Activated T-helper 1 cell treated with anti-CD3 and anti-CD28 coated beads, Interleukin-12 subunit alpha, Interleukin-12 subunit beta, Interleukin-2, Interleukin-4 antibody, amounts not matched to agents 30 ng/mL and 10 ng/mL and 1 ng/mL, durations not matched to agents 14 hours and 24 hours and 36 hours (primary cell): ENCODE results near the gene RAB7B. TPM values are rescaled to one million over a fixed set of nuclear protein-coding genes. Genes with fewer than 3 reads are reported as not detected.
A peak's percentile ranks its signal among the peaks of the same experiment; 100 is the strongest.

Experiments
- DNase-seq: peaks from one replicate; pipeline ENCODE4 v3.0.0; 2021; ENCODE audit warnings: low spot score
- H3K27ac Mint-ChIP-seq: one replicate; pipeline ENCODE4 v1.8.0; 2021; ENCODE audit warnings: mild to moderate bottlenecking, mixed read lengths
- H3K27me3 Mint-ChIP-seq: one replicate; pipeline ENCODE4 v1.8.0; 2022; ENCODE audit warnings: mild to moderate bottlenecking, moderate library complexity, mixed read lengths; ENCODE audit not compliant: insufficient read depth
- H3K36me3 Mint-ChIP-seq: one replicate; pipeline ENCODE4 v1.8.0; 2021; ENCODE audit warnings: low read depth, mixed read lengths
- H3K4me1 Mint-ChIP-seq: one replicate; pipeline ENCODE4 v1.8.0; 2021; ENCODE audit warnings: low read depth, mixed read lengths
- H3K4me3 Mint-ChIP-seq: one replicate; pipeline ENCODE4 v1.8.0; 2021; ENCODE audit warnings: mild to moderate bottlenecking, moderate library complexity, mixed read lengths
- H3K9me3 Mint-ChIP-seq: one replicate; pipeline ENCODE4 v1.8.0; 2021; ENCODE audit warnings: mixed read lengths
- intact Hi-C: fragments of 100-400 bp; cut with micrococcal nuclease; formaldehyde crosslinking; loops from one replicate; pipeline ENCODE4 v1.15.1; 2024
- total RNA-seq: library from RNA; stranded (reverse); gene quantifications from 2 replicates; pipeline ENCODE4 v1.2.3, GENCODE V29; 2022

RAB7B gene
- total RNA-seq, 1 donor from 2014 or later = not detected

DNA sequence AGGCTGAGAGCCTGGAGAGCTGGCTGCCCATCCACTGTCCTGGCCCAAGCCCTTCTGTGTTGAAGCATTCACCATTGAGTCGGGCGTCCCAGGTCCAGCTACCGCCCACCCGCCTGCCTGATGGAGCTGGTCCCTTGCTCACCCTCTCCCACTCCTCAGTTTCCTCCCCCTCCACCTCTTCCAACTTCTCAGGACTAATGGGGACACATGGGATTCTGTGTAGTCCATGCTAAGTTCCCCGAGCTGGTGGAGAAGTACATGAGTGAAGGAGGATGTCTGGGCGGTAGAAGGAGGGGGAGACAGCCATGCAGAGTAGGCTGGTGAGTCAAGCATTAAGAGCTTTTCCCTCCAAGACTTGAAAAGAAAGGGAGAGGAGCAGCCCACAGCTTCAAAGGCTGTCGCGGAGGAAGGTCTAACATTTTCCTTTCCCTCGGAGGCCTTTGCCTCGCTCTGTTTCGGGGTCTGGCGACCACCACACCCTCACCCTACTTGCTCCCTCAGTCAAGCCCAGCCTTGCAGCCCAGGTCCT lies 60.5 kb downstream of the RAB7B start:
- Mint-ChIP-seq H3K9me3 (no peaks in the 10 kb centered on the region), H3K36me3 (no peaks in the 10 kb centered on the region), H3K27me3 (peaks cover 40% of the 10 kb centered on the region), H3K4me3 (no peak overlapping the region), H3K4me1 (no peaks in the 10 kb centered on the region), H3K27ac (no peak overlapping the region)
- DNase-seq = no peak
- intact Hi-C loops = no loop called here

DNA sequence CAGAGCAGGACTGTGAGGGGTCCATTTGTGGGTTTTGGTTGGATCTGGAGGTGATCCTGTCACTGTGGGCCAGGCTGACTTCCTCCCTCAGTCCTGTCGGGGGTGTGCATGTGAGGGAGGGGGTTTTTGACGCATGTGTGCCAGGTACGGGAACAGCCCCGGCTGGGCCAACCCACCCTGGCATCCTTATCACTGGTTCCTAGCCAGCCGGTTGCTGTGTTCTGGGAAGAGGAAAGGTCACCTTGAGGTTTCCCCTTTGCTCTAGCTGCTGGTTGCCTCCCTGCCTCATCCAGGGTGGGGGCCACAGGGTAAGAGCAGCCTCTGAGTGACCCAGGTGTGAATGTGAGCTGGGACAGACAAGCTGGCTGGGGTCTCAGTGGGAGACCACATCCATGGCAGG lies 62.5 kb downstream of the RAB7B start:
- peaks cover 41% of the 10 kb centered on the region for H3K27me3 Mint-ChIP-seq
- H3K4me1 Mint-ChIP-seq = no peaks in the 10 kb centered on the region
- no peak overlapping the region for H3K27ac Mint-ChIP-seq
- no peak overlapping the region for H3K4me3 Mint-ChIP-seq
- no peaks in the 10 kb centered on the region for H3K36me3 Mint-ChIP-seq
- H3K9me3 Mint-ChIP-seq = no peaks in the 10 kb centered on the region
- DNase-seq = no peak
- intact Hi-C loops = no loop called here

- no peaks in the 10 kb centered on the region for H3K4me1 Mint-ChIP-seq
- H3K4me3 Mint-ChIP-seq = no peak overlapping the region
- H3K9me3 Mint-ChIP-seq = no peaks in the 10 kb centered on the region
- no peak overlapping the region for H3K27ac Mint-ChIP-seq
- H3K36me3 Mint-ChIP-seq = no peaks in the 10 kb centered on the region
- intact Hi-C loops = no loop called here
- no peak for DNase-seq
- H3K27me3 Mint-ChIP-seq = peaks cover 38% of the 10 kb centered on the region
Observed at GRCh38 chr1:205939690-205940330, 63.4 kb downstream of the RAB7B start.

- intact Hi-C loops = no loop called here
- Mint-ChIP-seq H3K4me1 (no peaks in the 10 kb centered on the region), H3K9me3 (no peaks in the 10 kb centered on the region), H3K4me3 (no peak overlapping the region), H3K27ac (no peak overlapping the region), H3K27me3 (peaks cover 41% of the 10 kb centered on the region), H3K36me3 (no peaks in the 10 kb centered on the region)
- no peak for DNase-seq
Observed at GRCh38 chr1:205938682-205939081, 64.5 kb downstream of the RAB7B start.

DNA sequence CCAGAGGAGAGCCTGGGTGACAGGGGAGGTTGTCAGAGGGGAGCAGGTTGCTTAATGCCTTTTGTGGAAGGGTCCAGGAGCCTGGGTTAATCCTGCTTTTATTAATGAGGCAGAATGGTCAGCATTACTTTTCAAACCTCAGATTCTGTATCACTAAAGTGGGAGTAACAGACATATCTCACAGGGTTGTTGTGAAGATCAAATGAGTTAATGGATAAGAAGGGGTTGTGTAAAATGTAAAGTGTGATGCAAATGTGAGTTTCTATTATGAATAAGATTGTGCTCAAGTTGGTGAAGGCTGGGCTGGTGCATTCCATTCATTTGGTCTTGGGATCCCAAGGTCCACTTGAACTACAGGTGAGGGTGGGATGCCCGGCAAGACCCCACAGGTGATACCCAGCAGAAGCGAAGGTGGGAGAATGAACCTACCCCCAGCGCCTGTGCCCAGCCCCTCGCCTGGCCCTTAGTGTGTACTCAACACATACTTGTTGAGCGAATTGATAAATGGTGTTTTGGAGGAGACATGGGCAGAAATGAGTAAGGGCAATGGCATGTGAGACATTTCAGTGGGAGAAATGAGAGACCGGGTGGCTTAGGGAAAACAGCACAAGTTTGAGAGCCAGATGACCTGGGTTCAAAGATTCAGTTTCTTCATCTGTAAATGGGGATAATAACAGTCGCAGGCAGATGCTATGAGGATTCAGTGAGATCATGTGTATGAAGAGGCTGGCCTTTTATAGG lies 66.2 kb downstream of the RAB7B start:
- intact Hi-C loops = no loop called here
- no peak overlapping the region for H3K4me3 Mint-ChIP-seq
- DNase-seq = no peak
- H3K4me1 Mint-ChIP-seq = no peaks in the 10 kb centered on the region
- no peaks in the 10 kb centered on the region for H3K9me3 Mint-ChIP-seq
- H3K27me3 Mint-ChIP-seq = peaks cover 43% of the 10 kb centered on the region
- H3K27ac Mint-ChIP-seq = no peak overlapping the region
- H3K36me3 Mint-ChIP-seq = no peaks in the 10 kb centered on the region

DNA sequence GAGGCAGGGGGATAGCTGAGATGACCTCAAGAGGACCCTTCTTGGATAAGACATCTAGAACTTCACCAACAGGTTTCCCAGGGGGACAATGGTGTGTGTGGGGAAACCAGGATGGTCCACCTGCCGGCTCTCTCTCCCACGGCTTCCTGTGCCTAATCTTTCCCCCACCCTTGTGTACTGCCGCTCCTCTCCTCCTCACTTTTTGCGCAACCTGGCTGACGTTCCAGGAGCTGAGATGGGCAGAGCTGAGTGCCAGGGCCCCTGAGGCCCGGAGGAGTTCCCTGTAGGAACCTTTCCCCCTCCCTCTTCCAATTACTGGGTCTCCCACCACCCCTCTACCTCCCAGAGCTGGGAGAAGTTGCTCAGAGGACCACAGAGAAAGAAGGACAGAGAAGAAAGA lies 66.9 kb downstream of the RAB7B start:
- intact Hi-C loops = no loop called here
- Mint-ChIP-seq H3K4me1 (no peaks in the 10 kb centered on the region), H3K27me3 (peaks cover 37% of the 10 kb centered on the region), H3K9me3 (no peaks in the 10 kb centered on the region), H3K4me3 (no peak overlapping the region), H3K36me3 (no peaks in the 10 kb centered on the region), H3K27ac (no peak overlapping the region)
- no peak for DNase-seq

DNA sequence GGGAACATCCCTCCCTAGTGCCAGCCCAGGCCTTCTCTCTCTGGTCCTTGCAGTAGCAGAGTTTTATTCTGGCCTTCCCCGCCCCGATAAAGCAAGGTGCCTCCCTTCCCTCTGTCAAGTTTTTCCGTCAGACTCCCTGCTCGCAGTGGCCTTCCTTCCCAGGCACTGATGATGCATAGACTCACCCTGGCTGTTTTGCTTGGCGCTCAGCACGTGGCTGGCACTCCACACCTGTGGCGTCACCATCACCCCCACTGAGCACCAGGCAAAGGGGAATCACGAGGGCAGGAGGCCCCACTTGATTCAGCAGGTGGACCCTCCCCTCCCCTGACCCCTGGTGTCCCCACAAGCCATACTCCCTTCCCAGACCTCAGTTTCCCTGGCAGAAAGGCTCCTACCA lies 67.3 kb downstream of the RAB7B start:
- no peak for DNase-seq
- no peak overlapping the region for H3K27ac Mint-ChIP-seq
- H3K36me3 Mint-ChIP-seq = no peaks in the 10 kb centered on the region
- no peaks in the 10 kb centered on the region for H3K4me1 Mint-ChIP-seq
- H3K27me3 Mint-ChIP-seq = peaks cover 37% of the 10 kb centered on the region
- no peak overlapping the region for H3K4me3 Mint-ChIP-seq
- H3K9me3 Mint-ChIP-seq = no peaks in the 10 kb centered on the region
- intact Hi-C loops = no loop called here

DNA sequence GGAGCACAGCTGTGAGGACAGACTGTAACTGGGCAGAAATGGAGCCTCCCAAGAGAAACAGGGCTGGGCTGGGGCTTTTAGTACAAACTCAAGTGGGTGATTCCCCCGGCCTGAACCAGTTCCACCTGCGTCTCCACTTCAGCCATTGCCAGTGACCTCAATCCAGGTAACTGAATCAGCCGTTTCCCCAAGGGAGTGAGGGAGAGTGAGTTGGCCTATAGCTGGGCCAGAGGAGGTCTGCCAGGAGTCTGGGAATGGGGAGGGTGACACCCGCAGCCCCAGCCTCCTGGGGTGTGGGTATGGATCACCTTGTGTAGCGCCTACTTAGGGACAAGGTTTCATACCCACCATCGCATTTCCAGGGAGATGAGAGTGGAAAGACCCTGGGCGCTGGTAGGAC lies 68.4 kb downstream of the RAB7B start:
- H3K27me3 Mint-ChIP-seq = peaks cover 34% of the 10 kb centered on the region
- no peak overlapping the region for H3K27ac Mint-ChIP-seq
- no peak for DNase-seq
- intact Hi-C loops = no loop called here
- no peaks in the 10 kb centered on the region for H3K36me3 Mint-ChIP-seq
- H3K4me1 Mint-ChIP-seq = no peaks in the 10 kb centered on the region
- H3K4me3 Mint-ChIP-seq = no peak overlapping the region
- H3K9me3 Mint-ChIP-seq = no peaks in the 10 kb centered on the region

DNA sequence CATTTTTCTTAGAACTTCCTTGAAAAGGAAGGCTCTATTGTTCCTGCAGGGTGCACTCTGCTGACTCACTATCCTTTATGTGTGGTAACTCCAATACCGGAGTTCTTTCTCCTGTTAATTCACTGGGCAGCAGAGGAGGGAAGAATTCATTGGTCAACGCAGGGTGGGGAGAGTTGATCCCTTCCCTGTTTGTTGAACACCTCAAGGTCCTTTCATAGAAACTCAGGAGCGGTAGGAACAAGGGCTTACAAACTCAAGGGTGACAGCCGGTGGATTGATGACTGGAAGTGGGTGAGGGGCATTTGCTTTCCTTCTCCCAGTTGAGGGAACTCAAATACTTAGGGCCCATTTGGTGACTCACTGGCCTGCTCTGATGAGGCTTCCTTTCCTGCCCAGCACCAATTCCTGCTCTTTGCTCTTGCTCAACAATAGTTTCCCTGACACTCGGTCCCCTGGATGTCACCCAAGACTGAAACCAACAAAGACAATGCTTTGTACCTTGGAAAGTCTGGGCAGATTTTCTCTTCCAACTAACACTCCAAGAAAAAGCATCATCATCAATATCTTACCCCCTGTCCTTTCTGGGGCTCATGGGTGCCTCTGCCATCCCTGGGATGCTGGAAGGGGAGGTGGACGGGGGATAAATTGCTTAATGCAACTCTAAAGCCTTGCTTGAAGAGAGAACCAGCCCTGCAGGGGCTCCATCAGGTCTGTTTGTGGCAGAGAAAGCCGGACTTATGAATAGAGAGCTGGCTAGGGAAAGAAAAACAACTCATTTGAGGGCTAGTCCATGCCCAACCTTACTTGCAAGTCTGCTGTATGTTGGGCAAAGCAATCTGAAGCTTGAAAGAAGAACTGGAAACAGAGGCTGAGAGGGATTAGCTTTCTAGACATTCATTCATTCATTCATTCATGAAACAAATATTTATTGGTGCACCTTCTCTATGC lies 69.2 kb downstream of the RAB7B start:
- H3K36me3 Mint-ChIP-seq = no peaks in the 10 kb centered on the region
- H3K27ac Mint-ChIP-seq = no peak overlapping the region

DNA sequence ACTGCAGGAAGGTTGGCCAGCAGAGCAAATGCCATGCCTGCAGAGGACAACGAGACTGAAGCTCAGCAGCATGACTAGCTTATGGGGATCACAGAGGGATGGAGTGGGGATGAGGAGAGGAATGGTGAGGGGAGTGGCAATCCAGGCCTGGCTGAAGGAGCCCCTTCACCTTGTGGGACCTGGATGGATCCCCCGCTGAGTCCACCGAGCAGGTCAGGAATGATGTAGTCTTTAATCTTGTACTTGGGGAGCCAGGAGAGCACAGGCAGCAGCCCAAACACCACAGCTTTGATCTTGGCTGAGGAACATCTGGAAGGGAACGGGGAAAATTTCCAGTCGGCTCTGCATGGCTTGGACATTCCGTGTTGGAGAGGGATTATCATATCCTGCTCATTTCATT lies 70.4 kb downstream of the RAB7B start:
- Mint-ChIP-seq H3K36me3 (no peaks in the 10 kb centered on the region), H3K27ac (peak overlapping the region; percentile 6), H3K4me1 (no peaks in the 10 kb centered on the region), H3K27me3 (peaks cover 24% of the 10 kb centered on the region), H3K9me3 (no peaks in the 10 kb centered on the region), H3K4me3 (no peak overlapping the region)
- intact Hi-C loops = no loop called here
- no peak for DNase-seq

More for the DNA sequence above, 69.2 kb downstream of the RAB7B start:
- Mint-ChIP-seq H3K27me3 (peaks cover 33% of the 10 kb centered on the region), H3K9me3 (no peaks in the 10 kb centered on the region), H3K4me1 (no peaks in the 10 kb centered on the region), H3K4me3 (no peak overlapping the region)
- intact Hi-C loops = no loop called here
- DNase-seq = no peak

DNA sequence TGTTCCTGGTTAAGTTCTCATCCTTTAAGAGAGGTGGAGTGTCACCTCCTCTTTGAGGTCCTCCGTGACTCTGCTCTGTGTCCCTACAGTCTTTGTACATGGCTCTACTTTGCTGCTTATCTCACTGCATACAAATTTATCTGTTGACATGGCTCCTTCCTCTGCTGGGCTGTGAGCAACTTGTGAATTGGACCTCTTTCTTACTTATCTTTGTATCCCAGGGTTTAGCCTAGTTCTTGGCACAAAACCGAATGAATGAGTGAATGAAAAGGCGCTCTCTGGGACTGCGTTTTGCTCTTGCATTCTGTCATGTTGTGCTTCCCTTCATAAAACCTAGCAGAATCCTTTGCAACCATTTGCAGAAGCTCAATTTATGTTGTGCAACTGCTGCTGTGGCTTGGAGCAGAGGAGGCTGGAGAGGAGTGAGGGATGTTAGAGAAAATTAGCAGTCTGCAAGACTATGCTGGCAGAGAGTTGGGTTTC lies 72.4 kb downstream of the RAB7B start:
- no peak for DNase-seq
- intact Hi-C loops = no loop called here
- Mint-ChIP-seq H3K27ac (no peak overlapping the region), H3K36me3 (no peaks in the 10 kb centered on the region), H3K4me1 (no peaks in the 10 kb centered on the region), H3K4me3 (no peak overlapping the region), H3K27me3 (peaks cover 16% of the 10 kb centered on the region), H3K9me3 (no peaks in the 10 kb centered on the region)

- Mint-ChIP-seq H3K36me3 (no peaks in the 10 kb centered on the region), H3K4me1 (no peaks in the 10 kb centered on the region), H3K27me3 (peaks cover 16% of the 10 kb centered on the region), H3K4me3 (no peak overlapping the region), H3K9me3 (no peaks in the 10 kb centered on the region), H3K27ac (no peak overlapping the region)
- intact Hi-C loops = no loop called here
- DNase-seq = no peak
Observed at GRCh38 chr1:205930195-205930577, 73.0 kb downstream of the RAB7B start.
